ENCODE results near the gene TAF5L. TPM values are rescaled to one million over a fixed set of nuclear protein-coding genes. Genes with fewer than 3 reads are reported as not detected.
A peak's percentile ranks its signal among the peaks of the same experiment; 100 is the strongest.
"Not testable (repeated sequence)": the region's sequence is repeated elsewhere in the genome, so short reads cannot be mapped to it uniquely, and the experiment has no call there.

Gene TAF5L
- total RNA-seq, 1 experiment from 2014 or later: 18.7 TPM

DNA sequence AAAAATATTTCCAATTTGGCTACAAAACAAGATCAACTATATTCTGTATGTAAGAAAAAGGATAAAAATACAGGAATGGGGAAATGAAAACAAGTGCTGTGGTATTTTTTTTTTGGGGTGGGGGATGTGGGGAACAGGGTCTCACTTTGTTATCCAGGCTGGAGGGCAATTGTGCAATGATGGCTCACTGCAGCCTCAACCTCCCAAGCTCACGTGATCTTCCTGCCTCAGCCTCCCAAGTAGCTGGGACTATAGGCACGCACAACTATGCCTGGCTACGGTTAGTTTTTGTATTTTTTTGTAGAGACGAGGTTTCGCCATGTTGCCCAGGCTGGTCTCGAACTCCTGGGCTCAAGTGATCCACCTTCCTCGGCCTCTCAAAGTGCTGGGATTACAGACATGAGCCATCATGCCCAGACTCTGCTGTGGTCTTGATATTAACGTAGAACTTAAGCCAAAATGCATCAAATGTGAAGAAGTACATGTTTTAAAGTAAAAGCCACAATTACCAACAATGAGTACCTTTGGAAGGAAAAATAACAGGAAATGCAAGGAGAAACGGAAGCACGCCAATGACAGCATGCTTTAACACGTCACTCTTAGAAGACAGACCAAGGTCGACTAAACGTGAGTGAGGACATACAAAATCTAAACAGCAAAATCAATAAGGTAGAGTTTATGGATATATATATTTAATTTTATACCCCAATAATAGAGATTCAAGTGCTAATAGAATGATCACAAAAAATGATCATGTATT, 58.6 kb downstream of the TAF5L start:
- DNase-seq (ENCODE audit: low read depth): no peak

DNA sequence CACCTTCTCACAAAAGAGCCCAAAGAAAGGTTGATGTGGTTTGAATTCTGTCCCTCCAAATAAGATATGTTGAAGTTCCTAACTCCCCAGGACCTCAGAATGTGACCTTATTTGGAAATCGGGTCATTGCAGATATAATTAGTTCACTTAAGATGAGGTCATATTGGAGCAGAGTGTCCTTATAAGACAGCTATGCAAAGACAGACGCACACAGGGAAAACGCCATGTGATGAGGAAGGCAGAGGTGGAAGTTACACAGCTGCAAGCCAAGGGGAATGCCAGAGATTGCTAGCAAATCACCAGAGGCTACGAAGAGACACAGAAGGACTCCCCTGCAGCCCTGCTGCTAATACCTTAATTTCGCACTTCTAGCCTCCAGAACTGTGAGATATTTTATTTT, 62.2 kb downstream of the TAF5L start:
- DNase-seq (ENCODE audit: low read depth): no peak

DNA sequence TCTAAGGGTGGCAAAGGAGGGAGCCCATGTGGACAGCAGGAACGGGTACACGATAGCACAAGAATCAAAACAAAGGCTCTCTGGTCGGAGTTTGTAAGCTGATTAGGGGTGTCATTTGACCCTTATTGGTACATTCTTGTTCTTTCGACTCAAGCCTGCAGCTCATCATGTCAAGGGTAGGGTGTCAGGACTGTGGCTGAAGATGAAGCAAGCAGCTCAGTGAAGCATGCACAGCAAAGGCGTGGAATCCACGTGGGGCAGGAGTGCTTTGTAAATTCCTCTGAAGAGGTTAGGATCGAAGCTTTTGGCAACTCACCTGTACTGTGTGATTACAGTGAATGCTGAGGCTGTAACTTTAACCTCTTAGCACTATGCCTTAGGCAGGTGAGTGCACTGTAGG, 62.7 kb downstream of the TAF5L start:
- DNase-seq (ENCODE audit: low read depth): no peak

DNA sequence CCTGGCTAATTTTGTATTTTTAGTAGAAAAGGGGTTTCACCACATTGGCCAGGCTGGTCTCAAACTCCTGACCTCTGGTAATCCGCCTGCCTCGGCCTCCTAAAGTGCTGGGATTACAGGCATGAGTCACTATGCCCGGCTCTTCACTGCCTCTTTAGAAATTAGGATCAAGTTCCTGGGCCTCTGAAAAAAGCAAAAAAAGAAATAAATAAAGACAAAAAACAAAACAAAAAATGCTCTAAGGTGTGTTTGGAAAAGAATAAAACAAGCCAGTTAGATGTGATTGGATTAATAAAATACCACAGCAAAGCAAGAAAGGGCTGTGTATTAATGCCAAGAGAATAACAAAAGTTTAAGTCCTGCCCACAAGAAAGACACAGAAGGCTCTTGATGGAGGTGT, 63.2 kb downstream of the TAF5L start:
- DNase-seq (ENCODE audit: low read depth): no peak

DNA sequence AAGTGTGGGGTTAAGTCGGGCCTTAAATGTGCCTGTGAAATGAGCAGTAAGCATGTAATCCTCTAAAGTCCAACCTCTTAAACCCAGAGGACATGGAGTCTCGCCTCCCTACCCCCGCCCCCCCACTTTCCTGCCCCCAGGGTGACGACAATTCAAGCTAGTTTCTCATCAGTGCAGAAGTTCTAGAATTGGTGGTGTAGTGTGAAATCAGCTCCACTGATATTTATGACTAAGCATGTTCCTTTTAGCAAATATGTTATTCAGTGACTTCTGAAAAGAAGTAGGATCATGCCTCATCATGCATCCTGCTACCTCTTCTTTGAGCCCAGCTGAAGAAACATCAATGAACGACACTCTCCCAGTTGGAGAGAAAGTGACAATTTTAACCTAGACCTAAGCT, 64.8 kb downstream of the TAF5L start:
- no peak for DNase-seq (ENCODE audit: low read depth)

DNA sequence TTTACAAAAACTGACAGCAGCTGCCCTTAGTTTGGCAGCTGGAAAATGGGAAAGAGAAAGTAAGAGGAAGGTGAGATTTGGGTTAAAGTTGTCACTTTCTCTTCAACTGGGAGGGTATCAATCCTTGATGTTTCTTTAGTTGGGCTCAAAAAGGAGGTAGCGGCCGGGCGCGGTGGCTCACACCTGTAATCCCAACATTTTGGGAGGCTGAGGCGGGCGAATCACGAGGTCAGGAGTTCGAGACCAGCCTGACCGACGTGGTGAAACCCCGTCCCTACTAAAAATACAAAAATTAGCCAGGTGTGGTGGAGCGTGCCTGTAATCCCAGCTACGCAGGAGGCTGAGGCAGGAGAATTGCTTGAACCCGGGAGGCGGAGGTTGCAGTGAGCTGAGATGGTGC, 65.8 kb downstream of the TAF5L start:
- not testable (repeated sequence) for DNase-seq (ENCODE audit: low read depth)

DNA sequence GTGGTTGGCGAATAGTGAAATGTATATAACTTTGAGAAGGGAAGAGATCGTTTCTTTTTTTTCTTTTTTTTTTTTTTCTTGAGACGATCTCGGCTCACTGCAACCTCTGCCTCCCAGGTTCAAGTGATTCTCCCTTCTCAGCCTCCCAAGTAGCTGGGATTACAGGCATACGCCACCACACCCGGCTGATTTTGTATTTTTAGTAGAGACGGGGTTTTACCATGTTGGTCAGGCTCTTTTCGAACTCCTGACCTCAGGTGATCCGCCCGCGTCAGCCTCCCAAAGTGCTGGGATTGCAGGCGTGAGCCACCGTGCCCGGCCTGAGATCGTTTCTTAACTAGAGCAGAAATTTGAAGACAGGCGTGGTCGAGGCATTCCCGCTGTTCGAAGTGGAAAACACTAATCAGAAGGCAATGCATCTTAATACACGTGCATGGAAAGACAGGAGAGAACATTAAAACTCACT, 66.6 kb downstream of the TAF5L start:
- DNase-seq (ENCODE audit: low read depth): not testable (repeated sequence)

DNA sequence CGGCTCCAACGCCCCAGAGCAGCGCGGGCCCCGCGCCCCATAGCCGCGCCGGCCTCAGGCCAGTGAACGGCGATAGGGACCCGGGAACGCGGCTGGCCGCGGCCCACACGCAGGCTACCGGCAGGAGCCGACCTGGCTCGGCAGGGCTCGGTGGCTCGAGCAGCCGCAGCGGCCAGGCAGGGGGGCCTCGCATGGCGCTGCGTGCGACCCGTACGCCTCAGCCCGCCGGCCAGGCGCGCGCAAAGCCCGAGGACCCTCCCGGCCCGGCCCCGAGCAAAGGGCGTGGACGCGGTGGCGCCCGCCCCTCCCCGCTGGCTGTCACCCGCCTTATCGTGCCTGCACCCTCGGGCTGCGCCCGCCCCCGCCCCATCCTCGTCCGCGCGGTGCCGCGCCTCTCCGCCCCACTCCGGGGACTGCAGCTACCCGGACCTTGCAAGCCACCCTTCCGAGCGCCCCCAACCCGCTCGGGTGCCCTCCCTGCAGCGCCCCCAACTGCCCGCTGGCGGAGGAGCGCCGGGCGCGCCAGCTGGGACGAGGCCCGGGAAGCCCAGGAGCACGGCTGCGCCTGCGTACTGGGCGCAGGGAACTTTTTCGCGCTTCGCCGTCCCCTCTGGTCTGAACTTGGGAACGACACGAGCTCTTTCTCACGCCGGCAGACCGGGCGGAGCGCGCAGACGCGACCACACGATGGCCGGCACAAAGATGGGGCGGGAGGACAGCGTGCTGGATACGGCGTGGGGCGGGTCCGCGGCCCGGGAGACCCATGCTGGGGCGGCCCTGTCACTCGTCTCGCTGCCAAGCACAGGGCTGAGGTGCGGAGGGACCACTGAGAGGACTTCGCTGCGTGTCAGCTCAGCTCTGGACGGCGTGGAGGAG, 67.2 kb downstream of the TAF5L start, which contains the start of gene ABCB10:
Gene ABCB10 (minus strand): TSS at position 248 of the 876 bp plus-strand sequence. CDS start 55 bp downstream, at position 193.
- DNase-seq (ENCODE audit: low read depth): peak; percentile 99

DNA sequence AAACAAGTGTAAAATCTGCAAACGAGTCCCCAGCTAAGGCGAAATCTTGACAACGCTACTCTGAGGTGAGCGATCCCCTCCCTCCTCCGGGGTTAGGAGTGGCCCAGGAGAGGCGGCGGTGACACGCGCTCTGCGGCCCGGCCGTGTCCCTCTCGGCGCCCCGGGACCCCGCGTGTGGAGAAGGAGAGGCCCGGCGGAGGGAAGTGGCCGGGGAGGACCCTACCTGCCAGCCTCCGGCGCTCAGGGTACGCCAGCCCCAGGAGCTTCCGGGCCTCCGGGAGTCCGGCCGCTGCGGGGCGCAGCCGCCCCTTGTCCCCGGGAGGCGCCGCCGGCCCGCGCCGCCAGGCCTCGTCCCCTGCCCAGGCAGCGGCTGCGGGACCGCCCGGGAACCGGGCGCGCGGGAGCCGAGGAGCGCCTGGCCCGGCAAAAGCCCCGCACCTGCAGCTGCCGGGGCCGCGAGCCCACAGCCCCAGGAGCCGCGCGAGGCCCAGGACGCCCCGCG, 68.0 kb downstream of the TAF5L start:
- peak; percentile 47 for DNase-seq (ENCODE audit: low read depth)

DNA sequence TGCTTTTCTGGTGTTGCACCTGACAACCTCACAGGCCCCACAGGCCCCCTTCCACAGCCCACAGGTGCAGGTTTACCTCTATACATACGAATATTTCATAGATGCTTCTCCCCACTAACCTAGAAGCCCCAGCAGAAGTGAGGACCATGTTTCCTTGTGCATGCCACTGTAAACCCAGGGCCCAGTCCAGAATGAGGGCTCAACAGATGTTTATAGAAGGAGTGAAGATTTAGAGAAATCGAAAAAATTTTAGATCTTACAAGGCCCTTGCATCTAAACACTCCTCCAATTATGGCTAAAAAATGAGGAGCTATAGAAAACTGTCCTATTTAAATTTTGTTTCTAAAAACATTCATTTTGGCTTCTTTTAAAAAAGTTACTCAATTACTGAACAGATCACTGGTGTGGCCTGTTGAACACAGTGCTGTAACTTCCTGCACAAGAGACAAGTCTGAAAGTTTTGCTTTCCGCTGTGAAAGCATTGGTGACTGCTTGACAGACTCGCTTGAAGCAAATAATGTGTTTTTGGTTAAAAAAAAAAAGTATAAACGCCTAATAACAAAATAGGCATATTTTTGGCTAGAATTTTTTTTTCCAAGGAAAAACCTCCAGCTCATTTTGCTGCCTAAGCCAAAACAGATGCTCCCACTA, 68.6 kb downstream of the TAF5L start:
- no peak for DNase-seq (ENCODE audit: low read depth)

DNA sequence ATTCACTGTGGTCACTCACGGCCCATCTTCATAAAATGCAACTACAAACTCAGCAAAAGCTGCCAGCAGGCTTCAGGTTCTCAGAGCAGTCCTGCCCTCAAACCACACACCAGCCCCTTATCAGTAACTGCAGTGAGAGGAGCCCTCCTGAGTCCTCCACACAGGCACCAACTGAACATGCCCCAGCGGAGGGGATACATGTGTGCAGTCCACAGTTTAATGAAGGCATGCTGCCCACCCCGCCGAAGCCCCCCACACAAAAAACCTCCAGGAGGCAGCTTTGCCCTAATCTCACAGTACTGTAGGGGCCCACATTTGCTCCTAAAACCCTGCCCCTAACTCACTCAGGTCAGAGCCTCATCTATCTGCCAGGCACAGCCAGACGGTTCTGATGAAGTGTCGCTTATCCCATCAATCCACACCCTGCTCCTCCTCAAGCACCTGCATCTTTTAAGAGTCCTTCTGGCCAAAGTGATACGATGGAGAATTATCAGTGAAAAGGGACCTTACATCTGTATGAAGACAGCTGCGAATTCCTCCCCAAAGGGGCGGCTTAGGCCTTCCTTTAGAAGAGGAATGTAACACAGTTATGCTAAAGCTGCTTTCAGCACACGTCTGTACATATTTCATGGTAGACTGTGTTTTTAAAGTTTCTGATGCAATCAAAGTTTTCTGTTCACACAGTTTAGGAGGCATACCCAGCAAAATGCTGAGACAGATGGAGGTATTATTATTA, 70.9 kb downstream of the TAF5L start:
- DNase-seq (ENCODE audit: low read depth): no peak

DNA sequence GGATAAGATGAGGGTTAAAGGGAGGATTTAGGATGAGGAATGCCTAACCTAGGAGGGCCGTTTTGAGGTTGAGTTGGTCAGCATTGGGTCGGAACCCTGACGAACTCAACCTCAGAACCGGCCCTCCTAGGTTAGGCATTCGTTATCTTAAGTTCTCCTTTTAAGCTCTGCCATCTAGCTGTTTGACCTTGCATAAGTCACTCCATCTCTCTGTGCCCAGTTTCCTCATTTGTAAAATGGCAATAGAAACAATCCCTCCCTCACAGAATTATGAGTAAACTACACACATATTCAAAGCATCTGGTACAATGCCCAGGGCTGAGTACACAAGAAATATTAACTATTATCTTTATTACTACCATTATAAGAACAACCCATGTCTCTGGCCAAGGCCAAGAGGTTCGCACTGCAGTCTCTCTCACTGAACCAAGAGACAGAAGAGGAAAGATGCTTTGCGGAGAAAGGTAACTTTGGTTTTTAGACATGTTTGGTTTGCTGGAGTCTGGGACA, 72.2 kb downstream of the TAF5L start:
- no peak for DNase-seq (ENCODE audit: low read depth)

DNA sequence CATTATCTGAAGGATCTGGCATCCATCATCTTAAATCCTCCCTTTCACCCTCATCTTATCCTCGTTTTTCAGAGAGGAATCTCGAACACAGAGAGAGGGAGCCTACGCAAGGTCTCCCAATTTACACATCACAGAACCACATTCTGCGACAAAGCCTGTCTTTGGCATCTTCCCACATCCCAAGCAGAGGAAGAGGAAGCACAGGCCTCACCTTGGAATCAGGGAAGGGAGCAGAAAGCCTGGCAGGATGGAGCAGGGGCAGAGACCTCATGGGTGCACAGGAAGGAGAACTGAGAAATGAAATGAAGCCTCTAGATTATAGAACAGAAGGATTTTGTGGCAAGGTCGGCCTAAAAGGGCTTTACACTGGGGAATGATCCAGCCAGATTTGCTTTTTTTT, 73.2 kb downstream of the TAF5L start:
- DNase-seq (ENCODE audit: low read depth): no peak

DNA sequence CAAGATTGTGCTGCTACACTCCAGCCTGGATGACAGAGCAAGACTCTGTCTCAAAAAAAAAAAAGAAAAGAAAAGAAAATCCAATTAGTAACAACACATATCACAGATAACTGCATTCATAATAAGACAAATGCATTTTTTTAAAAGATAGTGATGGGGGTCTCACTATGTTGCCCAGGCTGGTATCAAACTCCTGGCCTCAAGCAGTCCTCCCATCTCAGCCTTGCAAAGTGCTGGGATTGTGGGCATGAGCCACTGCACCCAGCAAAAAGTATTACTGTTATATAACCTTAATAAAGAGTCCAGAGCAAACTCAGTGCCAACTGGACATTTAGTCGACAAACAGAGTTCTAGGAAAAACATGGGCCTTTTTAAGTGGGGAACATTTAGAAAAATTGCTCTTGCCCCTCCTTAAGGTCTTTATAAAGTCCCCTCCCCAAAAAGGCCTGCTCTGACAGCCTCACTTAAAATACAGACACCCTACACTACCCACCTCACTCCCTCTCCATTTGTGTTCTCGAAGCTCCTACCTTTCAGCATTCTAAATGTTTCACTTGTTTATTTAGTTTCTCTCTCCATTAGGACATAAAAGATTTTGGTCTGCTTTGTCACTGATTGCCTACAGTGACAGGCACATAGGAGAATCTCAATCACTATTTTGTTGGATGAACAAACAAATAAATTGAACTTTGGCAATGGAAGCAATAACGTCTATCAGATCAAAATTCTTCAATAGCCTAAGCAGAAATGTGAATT, 74.9 kb downstream of the TAF5L start:
- no peak for DNase-seq (ENCODE audit: low read depth)

DNA sequence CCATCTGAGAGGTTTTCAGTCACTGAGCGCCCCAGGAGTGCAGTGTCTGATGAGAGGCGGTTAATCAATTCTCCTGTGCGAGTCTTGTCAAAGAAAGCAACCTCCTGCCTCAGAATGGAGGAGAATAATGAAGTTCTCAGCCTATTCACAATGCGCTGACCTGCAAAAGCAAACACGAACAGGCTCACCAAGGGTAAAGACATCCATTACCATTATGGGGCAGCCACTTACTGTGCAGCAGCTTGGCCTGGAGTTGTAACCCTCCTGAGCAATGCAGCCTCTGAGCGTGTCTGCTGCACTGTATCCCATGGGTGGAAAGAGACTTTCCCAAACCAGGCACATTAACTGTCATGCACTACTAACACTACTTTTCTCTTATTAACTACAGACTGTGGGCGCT, 78.4 kb downstream of the TAF5L start:
- no peak for DNase-seq (ENCODE audit: low read depth)

DNA sequence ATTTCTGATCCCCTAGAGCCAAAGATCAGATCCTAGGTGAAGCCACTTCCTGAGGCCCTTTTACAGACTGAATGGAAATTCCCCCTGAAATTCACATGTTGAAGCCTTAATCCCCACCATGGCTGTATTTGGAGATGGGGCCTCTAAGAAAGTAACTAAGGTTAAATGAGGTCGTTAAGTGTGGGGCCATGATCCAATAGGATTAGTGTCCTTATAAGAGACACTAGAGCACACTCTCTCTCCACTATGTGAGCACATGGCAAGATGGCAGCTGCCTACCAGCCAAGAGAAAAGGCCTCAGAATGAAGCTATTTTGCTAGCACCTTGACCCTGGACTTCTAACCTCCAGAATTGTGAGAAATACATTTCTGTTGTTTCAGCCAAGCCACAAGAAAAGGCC, 81.3 kb downstream of the TAF5L start:
- DNase-seq (ENCODE audit: low read depth): no peak
